HEK293 (cell line): ENCODE data around the gene LBHD1.
"Not testable (repeated sequence)": the region's sequence is repeated elsewhere in the genome, so short reads cannot be mapped to it uniquely, and the experiment has no call there.

Experiments used
- CTCF ChIA-PET: fragments of 350-600 bp; formaldehyde crosslinking; extraction: SDS; loops from one replicate; lab custom pipeline; 2021; ENCODE audit warnings: antibody characterized with exemption; lab: Yijun Ruan, JAX
- POLR2A ChIA-PET: fragments of 300-600 bp; formaldehyde crosslinking; extraction: SDS; loops from one replicate; lab custom pipeline; 2020; ENCODE audit warnings: antibody characterized with exemption, inconsistent platforms; lab: Yijun Ruan, JAX
- H3K27ac ChIP-seq: fragments of 200-500 bp; sonication (Bioruptor generic); 2 replicates; pipeline ENCODE4 v1.5.1; 2014; ENCODE audit warnings: low read depth, low read length, control low read depth, inconsistent platforms; ENCODE audit errors: extremely low read depth
- H3K36me3 ChIP-seq, 2 experiments: fragments of 200-500 bp in 1 of 2; sonication (Bioruptor generic) in 1 of 2; 1 replicate in 1 of 2; 2 replicates in 1 of 2; pipeline ENCODE4 v1.5.1; 2014 to 2017; ENCODE audit warnings: inconsistent platforms in 2 of 2, low read length in 2 of 2; ENCODE audit not compliant: control insufficient read depth in 2 of 2, insufficient read depth in 1 of 2
- H3K4me1 ChIP-seq: fragments of 200-500 bp; sonication (Bioruptor generic); 2 replicates; pipeline ENCODE4 v1.5.1; 2014; ENCODE audit warnings: mild to moderate bottlenecking, low read length, inconsistent platforms; ENCODE audit not compliant: control insufficient read depth, insufficient read depth
- H3K4me3 ChIP-seq: 2 replicates; pipeline ENCODE4 v1.5.1; 2011; ENCODE audit warnings: low read depth, mild to moderate bottlenecking, control low read depth, low read length, moderate library complexity
- H3K9me3 ChIP-seq: fragments of 200-500 bp; sonication (Bioruptor generic); 2 replicates; pipeline ENCODE4 v1.5.1; 2014; ENCODE audit warnings: low read depth, low read length, inconsistent platforms; ENCODE audit not compliant: control insufficient read depth, insufficient read depth
- ELK4 ChIP-seq: IDR thresholded peaks from 2 replicates; pipeline ENCODE4 v1.6.1; 2011; ENCODE audit warnings: mild to moderate bottlenecking, low read depth, low read length, borderline replicate concordance
- PATZ1 ChIP-seq: fragments of 450-650 bp; formaldehyde crosslinking; IDR thresholded peaks from 2 replicates; pipeline ENCODE4 v1.5.1; 2016; ENCODE audit warnings: missing biosample characterization, missing genetic modification characterization
- PRDM6 ChIP-seq: fragments of 450-650 bp; formaldehyde crosslinking; IDR thresholded peaks from 2 replicates; pipeline ENCODE4 v1.5.1; 2017; ENCODE audit warnings: missing biosample characterization, missing genetic modification characterization
- TCF7L2 ChIP-seq: IDR thresholded peaks from 2 replicates; pipeline ENCODE4 v1.6.1; 2011; ENCODE audit warnings: low read depth, mild to moderate bottlenecking, inconsistent platforms, low read length, moderate library complexity, borderline replicate concordance
- ZBTB1 ChIP-seq: fragments of 450-650 bp; formaldehyde crosslinking; IDR thresholded peaks from 2 replicates; pipeline ENCODE4 v1.5.1; 2016; ENCODE audit warnings: missing biosample characterization, missing genetic modification characterization
- ZBTB26 ChIP-seq: fragments of 450-650 bp; formaldehyde crosslinking; optimal IDR thresholded peaks from 2 replicates; pipeline ENCODE3; 2016; ENCODE audit warnings: missing biosample characterization, mild to moderate bottlenecking, missing genetic modification characterization
- ZBTB48 ChIP-seq: fragments of 450-650 bp; formaldehyde crosslinking; IDR thresholded peaks from 2 replicates; pipeline ENCODE4 v1.5.1; 2016; ENCODE audit warnings: missing biosample characterization, missing genetic modification characterization
- ZBTB7A ChIP-seq: fragments of 450-650 bp; formaldehyde crosslinking; IDR thresholded peaks from 2 replicates; pipeline ENCODE4 v1.5.1; 2016; ENCODE audit warnings: low read depth, missing biosample characterization, missing genetic modification characterization
- ZIC2 ChIP-seq: fragments of 450-650 bp; formaldehyde crosslinking; IDR thresholded peaks from 2 replicates; pipeline ENCODE4 v1.5.1; 2016; ENCODE audit warnings: missing biosample characterization, missing genetic modification characterization
- ZNF214 ChIP-seq: fragments of 450-650 bp; formaldehyde crosslinking; IDR thresholded peaks from 2 replicates; pipeline ENCODE4 v1.5.1; 2017; ENCODE audit warnings: missing biosample characterization, mild to moderate bottlenecking, missing genetic modification characterization, borderline replicate concordance
- ZNF26 ChIP-seq: fragments of 450-650 bp; formaldehyde crosslinking; IDR thresholded peaks from 2 replicates; pipeline ENCODE4 v1.5.1; 2016; ENCODE audit warnings: missing biosample characterization, missing genetic modification characterization
- ZNF266 ChIP-seq: fragments of 450-650 bp; formaldehyde crosslinking; IDR thresholded peaks from 2 replicates; pipeline ENCODE4 v1.5.1; 2016; ENCODE audit warnings: missing biosample characterization, missing genetic modification characterization, low read depth
- ZNF354C ChIP-seq: fragments of 450-650 bp; formaldehyde crosslinking; IDR thresholded peaks from 2 replicates; pipeline ENCODE4 v1.5.1; 2016; ENCODE audit warnings: missing biosample characterization, missing genetic modification characterization, low read depth, borderline replicate concordance
- ZNF416 ChIP-seq: fragments of 450-650 bp; formaldehyde crosslinking; IDR thresholded peaks from 2 replicates; pipeline ENCODE4 v1.5.1; 2016; ENCODE audit warnings: missing biosample characterization, missing genetic modification characterization
- ZNF658 ChIP-seq: fragments of 450-650 bp; formaldehyde crosslinking; IDR thresholded peaks from 2 replicates; pipeline ENCODE4; 2016; ENCODE audit warnings: missing biosample characterization, missing genetic modification characterization
- ZNF768 ChIP-seq: fragments of 450-650 bp; formaldehyde crosslinking; IDR thresholded peaks from 2 replicates; pipeline ENCODE4 v1.5.1; 2018; ENCODE audit warnings: missing biosample characterization, mild to moderate bottlenecking, missing genetic modification characterization
- ZNF791 ChIP-seq: fragments of 450-650 bp; formaldehyde crosslinking; IDR thresholded peaks from 2 replicates; pipeline ENCODE4 v1.5.1; 2016; ENCODE audit warnings: missing biosample characterization, missing genetic modification characterization
- ZSCAN5A ChIP-seq: fragments of 450-650 bp; formaldehyde crosslinking; IDR thresholded peaks from 2 replicates; pipeline ENCODE4 v1.5.1; 2016; ENCODE audit warnings: missing biosample characterization, missing genetic modification characterization
- TF ChIP-seq, protein P1 (sequence below): fragments of 450-650 bp; formaldehyde crosslinking; IDR thresholded peaks from 2 replicates; pipeline ENCODE4 v1.5.1; 2016; ENCODE audit warnings: missing biosample characterization, missing genetic modification characterization

Gene LBHD1

DNA sequence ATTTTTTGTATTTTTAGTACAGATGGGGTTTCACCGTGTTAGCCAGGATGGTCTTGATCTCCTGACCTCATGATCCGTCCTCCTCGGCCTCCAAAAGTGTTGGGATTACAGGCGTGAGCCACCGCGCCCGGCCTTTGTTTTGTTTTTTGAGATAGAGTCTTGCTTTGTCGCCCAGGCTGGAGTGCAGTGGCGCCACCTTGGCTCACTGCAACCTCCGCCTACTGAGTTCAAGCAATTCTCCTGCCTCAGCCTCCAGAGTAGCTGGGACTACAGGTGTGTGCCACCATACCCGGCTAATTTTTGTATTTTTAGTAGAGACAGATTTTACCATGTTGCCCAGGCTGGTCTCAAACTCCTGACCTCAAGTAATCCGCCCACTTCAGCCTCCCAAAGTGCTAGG, 21.8 kb downstream of the LBHD1 start:
- TF ChIP-seq, protein P1, sequence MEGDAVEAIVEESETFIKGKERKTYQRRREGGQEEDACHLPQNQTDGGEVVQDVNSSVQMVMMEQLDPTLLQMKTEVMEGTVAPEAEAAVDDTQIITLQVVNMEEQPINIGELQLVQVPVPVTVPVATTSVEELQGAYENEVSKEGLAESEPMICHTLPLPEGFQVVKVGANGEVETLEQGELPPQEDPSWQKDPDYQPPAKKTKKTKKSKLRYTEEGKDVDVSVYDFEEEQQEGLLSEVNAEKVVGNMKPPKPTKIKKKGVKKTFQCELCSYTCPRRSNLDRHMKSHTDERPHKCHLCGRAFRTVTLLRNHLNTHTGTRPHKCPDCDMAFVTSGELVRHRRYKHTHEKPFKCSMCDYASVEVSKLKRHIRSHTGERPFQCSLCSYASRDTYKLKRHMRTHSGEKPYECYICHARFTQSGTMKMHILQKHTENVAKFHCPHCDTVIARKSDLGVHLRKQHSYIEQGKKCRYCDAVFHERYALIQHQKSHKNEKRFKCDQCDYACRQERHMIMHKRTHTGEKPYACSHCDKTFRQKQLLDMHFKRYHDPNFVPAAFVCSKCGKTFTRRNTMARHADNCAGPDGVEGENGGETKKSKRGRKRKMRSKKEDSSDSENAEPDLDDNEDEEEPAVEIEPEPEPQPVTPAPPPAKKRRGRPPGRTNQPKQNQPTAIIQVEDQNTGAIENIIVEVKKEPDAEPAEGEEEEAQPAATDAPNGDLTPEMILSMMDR, result 0 out of 2 replicates have a peak, but pooled peaks have one; percentile 18
- TF ChIP-seq, all 188 proteins: peak for 1; not testable (repeated sequence) for 187
- CTCF ChIA-PET, result interaction anchor here (1.1 kb wide), 1 partner anchor 58 kb away, joined by 3 read pairs; no protein-coding TSS in a partner anchor
- POLR2A ChIA-PET, result interaction anchor here (0.6 to 5.9 kb wide), 5 partner anchors 10 to 76 kb away, joined by 3 to 79 read pairs (median 11); partner anchors contain the start of genes C11orf98, CSKMT, LBHD1 and TUT1
- H3K36me3 ChIP-seq, result peaks cover 0 to 32% of the 10 kb centered on the region in 2 experiments; a peak in 1 of 3 replicates
- not testable (repeated sequence) for H3K4me1 ChIP-seq, H3K4me3 ChIP-seq, H3K9me3 ChIP-seq, H3K27ac ChIP-seq

GRCh38 chr11:62649486-62649885, 22.6 kb downstream of the LBHD1 start:
- H3K4me3 ChIP-seq, result no peak overlapping the region
- POLR2A ChIA-PET, result interaction anchor here (1.2 to 5.9 kb wide), 7 partner anchors 15 to 78 kb away, joined by 3 to 79 read pairs (median 7); partner anchors contain the start of genes C11orf98, CSKMT, HNRNPUL2 and LBHD1
- no peaks in the 10 kb centered on the region for H3K9me3 ChIP-seq
- no peak for TF ChIP-seq ZNF416
- no peak for TF ChIP-seq PATZ1 (tag by site-specific recombination)
- TF ChIP-seq ZNF791 (tag by site-specific recombination), result no peak
- no peak for TF ChIP-seq ZNF26
- TF ChIP-seq ZNF266, result no peak
- H3K36me3 ChIP-seq, result peaks cover 0 to 38% of the 10 kb centered on the region in 2 experiments; a peak in 1 of 3 replicates
- peaks cover 3% of the 10 kb centered on the region; the same call in 1 of the 2 replicates for H3K4me1 ChIP-seq
- CTCF ChIA-PET, result interaction anchor here (0.6 to 1.3 kb wide), 2 partner anchors 12 to 137 kb away, joined by 3 read pairs; no protein-coding TSS in a partner anchor
- H3K27ac ChIP-seq, result no peak overlapping the region

- no peaks in the 10 kb centered on the region for H3K9me3 ChIP-seq
- ChIA-PET POLR2A (interaction anchor here (1.2 to 5.9 kb wide), 7 partner anchors 16 to 79 kb away, joined by 3 to 79 read pairs (median 7); partner anchors contain the start of genes C11orf98, CSKMT, HNRNPUL2 and LBHD1), CTCF (interaction anchor here (0.9 to 1.3 kb wide), 3 partner anchors 16 to 138 kb away, joined by 3 to 4 read pairs (median 3); partner anchors contain the start of genes C11orf98 and CSKMT)
- H3K36me3 ChIP-seq, result peaks cover 3 to 43% of the 10 kb centered on the region in 2 experiments; a peak in 2 of 3 replicates
- H3K4me1 ChIP-seq, result peaks cover 3% of the 10 kb centered on the region; the same call in 1 of the 2 replicates
- no peak overlapping the region for H3K27ac ChIP-seq
- H3K4me3 ChIP-seq, result no peak overlapping the region
- TF ChIP-seq PRDM6 (tag by site-specific recombination), result no peak
- TF ChIP-seq ZBTB48 (tag by site-specific recombination), result no peak
- TF ChIP-seq ZNF658 (tag by site-specific recombination), result no peak
- TF ChIP-seq ELK4, result no peak
- no peak for TF ChIP-seq ZNF768 (tag by site-specific recombination)
- no peak for TF ChIP-seq TCF7L2
- no peak for TF ChIP-seq ZBTB7A (tag by site-specific recombination)
- no peak for TF ChIP-seq ZNF354C (tag by site-specific recombination)
- no peak for TF ChIP-seq ZIC2
- TF ChIP-seq ZNF214 (tag by site-specific recombination), result no peak
- no peak for TF ChIP-seq ZBTB1
- no peak for TF ChIP-seq ZSCAN5A (tag by site-specific recombination)
- no peak for TF ChIP-seq ZBTB26 (tag by site-specific recombination)
These were observed 23.1 kb downstream of the LBHD1 start for GRCh38 chr11:62648967-62649364.
